ENCODE measurements around the gene TOP3B.

DNA sequence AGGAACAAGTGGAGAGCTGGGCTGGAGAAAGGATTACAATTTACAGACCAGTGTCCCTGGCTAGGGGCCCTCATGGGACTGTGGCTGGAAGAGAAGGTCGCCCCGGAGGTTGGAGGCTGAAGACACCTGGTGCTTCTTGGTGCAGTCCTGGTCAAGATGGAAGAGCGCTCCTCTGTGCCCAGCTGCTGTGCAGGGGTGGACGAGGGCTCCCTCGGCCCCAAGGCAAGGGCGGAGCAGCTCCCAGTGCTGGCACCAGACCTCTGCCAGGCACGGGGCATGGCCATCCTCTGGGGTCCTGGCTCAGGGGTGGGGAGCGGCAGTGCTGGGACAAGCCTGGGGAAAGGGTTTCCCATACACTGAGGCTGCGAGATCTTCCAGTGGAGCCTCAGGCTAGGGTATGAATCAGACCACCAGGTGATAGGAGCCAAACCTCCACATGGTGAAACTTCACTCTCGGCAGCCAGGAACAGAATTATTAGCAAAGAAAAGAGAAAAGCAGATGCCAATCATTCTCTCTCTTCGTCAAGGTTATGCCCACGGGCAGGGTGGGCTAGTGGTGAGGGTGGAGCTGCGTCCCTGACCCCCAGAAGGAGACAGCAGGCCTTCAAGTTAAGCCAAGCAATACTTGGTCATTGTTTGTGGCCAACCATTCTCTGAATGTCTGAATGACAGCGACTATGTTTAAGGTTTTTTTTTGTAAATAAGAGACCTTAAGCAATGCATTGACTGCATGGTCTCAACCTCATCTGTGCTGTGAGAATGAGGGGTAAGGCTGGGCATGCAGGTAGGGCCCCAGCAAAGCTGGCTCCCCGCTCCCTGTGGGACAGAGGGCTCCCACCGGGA lies 62.0 kb downstream of the TOP3B start:
- no peak for TF ChIP-seq COPS2 (conservative IDR thresholded peaks at IDR 0.05)
- TF ChIP-seq POLR2AphosphoS5 (IDR thresholded peaks at IDR 0.05; ENCODE audit: control insufficient read depth, insufficient read depth, low read depth, low read length) = no peak
- TF ChIP-seq POLR2A (conservative IDR thresholded peaks at IDR 0.05) = no peak
- TF ChIP-seq CTCF (IDR thresholded peaks at IDR 0.05 in 2 of 3, conservative IDR thresholded peaks at IDR 0.05 in 1 of 3; ENCODE audit: insufficient read depth in 2 of 3, low read depth in 1 of 3, low read length in 3 of 3) = no peak
- TF ChIP-seq ZBTB8A (IDR thresholded peaks at IDR 0.05; ENCODE audit: partially characterized antibody) = no peak
- TF ChIP-seq SP2 (IDR thresholded peaks at IDR 0.05; ENCODE audit: extremely low read depth, low read depth, low read length, poor library complexity, severe bottlenecking) = no peak
- TF ChIP-seq GABPA (tag; conservative IDR thresholded peaks at IDR 0.05; ENCODE audit: low read depth) = no peak
- no peak for TF ChIP-seq FOXM1 (IDR thresholded peaks at IDR 0.05; ENCODE audit: low read depth)
- TF ChIP-seq FOXM1 (CRISPR knock-in tag; IDR thresholded peaks at IDR 0.05; ENCODE audit: low read depth) = no peak
- TF ChIP-seq, protein P1, sequence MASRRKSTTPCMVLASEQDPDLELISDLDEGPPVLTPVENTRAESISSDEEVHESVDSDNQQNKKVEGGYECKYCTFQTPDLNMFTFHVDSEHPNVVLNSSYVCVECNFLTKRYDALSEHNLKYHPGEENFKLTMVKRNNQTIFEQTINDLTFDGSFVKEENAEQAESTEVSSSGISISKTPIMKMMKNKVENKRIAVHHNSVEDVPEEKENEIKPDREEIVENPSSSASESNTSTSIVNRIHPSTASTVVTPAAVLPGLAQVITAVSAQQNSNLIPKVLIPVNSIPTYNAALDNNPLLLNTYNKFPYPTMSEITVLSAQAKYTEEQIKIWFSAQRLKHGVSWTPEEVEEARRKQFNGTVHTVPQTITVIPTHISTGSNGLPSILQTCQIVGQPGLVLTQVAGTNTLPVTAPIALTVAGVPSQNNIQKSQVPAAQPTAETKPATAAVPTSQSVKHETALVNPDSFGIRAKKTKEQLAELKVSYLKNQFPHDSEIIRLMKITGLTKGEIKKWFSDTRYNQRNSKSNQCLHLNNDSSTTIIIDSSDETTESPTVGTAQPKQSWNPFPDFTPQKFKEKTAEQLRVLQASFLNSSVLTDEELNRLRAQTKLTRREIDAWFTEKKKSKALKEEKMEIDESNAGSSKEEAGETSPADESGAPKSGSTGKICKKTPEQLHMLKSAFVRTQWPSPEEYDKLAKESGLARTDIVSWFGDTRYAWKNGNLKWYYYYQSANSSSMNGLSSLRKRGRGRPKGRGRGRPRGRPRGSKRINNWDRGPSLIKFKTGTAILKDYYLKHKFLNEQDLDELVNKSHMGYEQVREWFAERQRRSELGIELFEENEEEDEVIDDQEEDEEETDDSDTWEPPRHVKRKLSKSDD (conservative IDR thresholded peaks at IDR 0.05; ENCODE audit: low read length) = no peak
- no peak for TF ChIP-seq TAF1 (IDR thresholded peaks at IDR 0.05; ENCODE audit: control insufficient read depth, extremely low read depth, insufficient read depth, low read length, severe bottlenecking)
- TF ChIP-seq STAT5B (CRISPR knock-in tag; IDR thresholded peaks at IDR 0.05) = no peak
- TF ChIP-seq NBN (IDR thresholded peaks at IDR 0.05; ENCODE audit: low read depth) = no peak
